Activated CD8-positive, alpha-beta memory T cell treated with anti-CD3 and anti-CD28 coated beads, Interleukin-2, amount 50 U/mL, for 1 hour (primary cell): ENCODE results near the gene TBRG1.
"Not testable (repeated sequence)": the region's sequence is repeated elsewhere in the genome, so short reads cannot be mapped to it uniquely, and the experiment has no call there.

Experiments
- DNase-seq: peaks from one replicate; pipeline ENCODE4 v3.0.0-alpha.2; 2020; ENCODE audit errors: extremely low read depth

TBRG1 gene

GRCh38 chr11:124622531-124623451, at the start of gene TBRG1:
TBRG1 (plus strand) TSS chr11:124622864; CDS start chr11:124623084, 220 bp downstream.
- peak; percentile 63 for DNase-seq

GRCh38 chr11:124577716-124578427, 44.8 kb upstream of the TBRG1 start:
- no peak for DNase-seq

- no peak for DNase-seq
These were observed 43.9 kb upstream of the TBRG1 start for GRCh38 chr11:124578761-124579160.

- no peak for DNase-seq
These were observed 40.8 kb upstream of the TBRG1 start for GRCh38 chr11:124581817-124582216.

- DNase-seq = no peak
These were observed 40.1 kb upstream of the TBRG1 start for GRCh38 chr11:124582565-124582964.

GRCh38 chr11:124583781-124584180, 38.9 kb upstream of the TBRG1 start:
- DNase-seq = no peak

GRCh38 chr11:124584681-124585372, 37.8 kb upstream of the TBRG1 start:
- DNase-seq = no peak

GRCh38 chr11:124586238-124586860, 36.3 kb upstream of the TBRG1 start:
- DNase-seq = no peak

- DNase-seq = no peak
These were observed 31.2 kb upstream of the TBRG1 start for GRCh38 chr11:124591430-124591829.

- DNase-seq = no peak
These were observed 30.0 kb upstream of the TBRG1 start for GRCh38 chr11:124592627-124593026.

- DNase-seq = no peak
These were observed 27.4 kb upstream of the TBRG1 start for GRCh38 chr11:124595302-124595701.

GRCh38 chr11:124597626-124598025, 25.0 kb upstream of the TBRG1 start:
- no peak for DNase-seq

GRCh38 chr11:124600621-124601320, 21.9 kb upstream of the TBRG1 start:
- no peak for DNase-seq

GRCh38 chr11:124602193-124602592, 20.5 kb upstream of the TBRG1 start:
- DNase-seq = no peak

GRCh38 chr11:124602723-124603122, 19.9 kb upstream of the TBRG1 start:
- DNase-seq = not testable (repeated sequence)

GRCh38 chr11:124605719-124606118, 16.9 kb upstream of the TBRG1 start:
- DNase-seq = no peak

- no peak for DNase-seq
These were observed 14.5 kb upstream of the TBRG1 start for GRCh38 chr11:124608147-124608546.

GRCh38 chr11:124610295-124610694, 12.4 kb upstream of the TBRG1 start:
- no peak for DNase-seq

- DNase-seq = no peak
These were observed 11.6 kb upstream of the TBRG1 start, which contains the start of gene PANX3 for GRCh38 chr11:124611064-124611463. PANX3 (plus strand) TSS chr11:124611428; CDS start chr11:124611557, 129 bp downstream.

- no peak for DNase-seq
These were observed 10.6 kb upstream of the TBRG1 start for GRCh38 chr11:124612045-124612444.
